ENCODE measurements around the gene SLC6A18.

GRCh38 chr5:1180841-1181271 lies 44.3 kb upstream of the SLC6A18 start:
- TF ChIP-seq, protein P1, sequence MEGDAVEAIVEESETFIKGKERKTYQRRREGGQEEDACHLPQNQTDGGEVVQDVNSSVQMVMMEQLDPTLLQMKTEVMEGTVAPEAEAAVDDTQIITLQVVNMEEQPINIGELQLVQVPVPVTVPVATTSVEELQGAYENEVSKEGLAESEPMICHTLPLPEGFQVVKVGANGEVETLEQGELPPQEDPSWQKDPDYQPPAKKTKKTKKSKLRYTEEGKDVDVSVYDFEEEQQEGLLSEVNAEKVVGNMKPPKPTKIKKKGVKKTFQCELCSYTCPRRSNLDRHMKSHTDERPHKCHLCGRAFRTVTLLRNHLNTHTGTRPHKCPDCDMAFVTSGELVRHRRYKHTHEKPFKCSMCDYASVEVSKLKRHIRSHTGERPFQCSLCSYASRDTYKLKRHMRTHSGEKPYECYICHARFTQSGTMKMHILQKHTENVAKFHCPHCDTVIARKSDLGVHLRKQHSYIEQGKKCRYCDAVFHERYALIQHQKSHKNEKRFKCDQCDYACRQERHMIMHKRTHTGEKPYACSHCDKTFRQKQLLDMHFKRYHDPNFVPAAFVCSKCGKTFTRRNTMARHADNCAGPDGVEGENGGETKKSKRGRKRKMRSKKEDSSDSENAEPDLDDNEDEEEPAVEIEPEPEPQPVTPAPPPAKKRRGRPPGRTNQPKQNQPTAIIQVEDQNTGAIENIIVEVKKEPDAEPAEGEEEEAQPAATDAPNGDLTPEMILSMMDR (optimal IDR thresholded peaks at IDR 0.05 in 1 of 3, IDR thresholded peaks at IDR 0.05 in 1 of 3, conservative IDR thresholded peaks at IDR 0.05 in 1 of 3; ENCODE audit: extremely low read depth in 1 of 3, insufficient read depth in 2 of 3, low read length in 3 of 3) = no peak
- TF ChIP-seq EZH2 (IDR thresholded peaks at IDR 0.05; ENCODE audit: low read length) = no peak
